Renal pelvis (tissue), 4 donors: Measurements from ENCODE around the gene ATP6V1C2. TPM values are rescaled to one million over a fixed set of nuclear protein-coding genes. Genes with fewer than 3 reads are reported as not detected.
"Not testable (repeated sequence)": the region's sequence is repeated elsewhere in the genome, so short reads cannot be mapped to it uniquely, and the experiment has no call there.

Experiments used
- DNase-seq: peaks from one replicate; pipeline ENCODE4 v3.0.0-alpha.2; 2013
- polyA plus RNA-seq, 3 donors: library from polyadenylated mRNA; unstranded; fragments of 120-200 nt; gene quantifications; one replicate each; pipeline ENCODE4 v1.2.1, GENCODE V29; 2013; ENCODE audit not compliant: insufficient read length in 3 of 3

The ATP6V1C2 gene
- polyA plus RNA-seq, 3 donors: 4.6 to 10.7 (median 6.7) TPM

DNA sequence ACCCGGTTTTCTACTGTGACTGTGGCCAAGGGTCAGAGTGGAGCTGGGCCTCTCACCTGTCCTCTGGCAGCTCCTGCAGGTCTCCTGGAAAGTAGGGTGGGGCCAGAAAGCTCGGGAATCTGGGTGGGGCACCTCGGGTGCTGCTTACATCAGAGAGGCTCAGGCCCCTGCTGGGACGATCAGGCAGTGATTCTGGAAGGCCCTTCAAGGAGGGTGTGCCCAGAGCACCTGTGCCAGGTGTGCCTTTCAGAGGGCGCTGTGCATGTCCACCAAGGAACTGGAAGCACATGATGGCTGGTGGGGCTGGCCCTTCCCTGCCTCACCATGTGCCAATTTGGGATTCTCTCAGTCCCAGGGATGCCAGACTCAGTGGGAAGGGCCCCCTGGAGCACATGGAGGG is 44.0 kb downstream of the ATP6V1C2 start:
- no peak for DNase-seq

DNA sequence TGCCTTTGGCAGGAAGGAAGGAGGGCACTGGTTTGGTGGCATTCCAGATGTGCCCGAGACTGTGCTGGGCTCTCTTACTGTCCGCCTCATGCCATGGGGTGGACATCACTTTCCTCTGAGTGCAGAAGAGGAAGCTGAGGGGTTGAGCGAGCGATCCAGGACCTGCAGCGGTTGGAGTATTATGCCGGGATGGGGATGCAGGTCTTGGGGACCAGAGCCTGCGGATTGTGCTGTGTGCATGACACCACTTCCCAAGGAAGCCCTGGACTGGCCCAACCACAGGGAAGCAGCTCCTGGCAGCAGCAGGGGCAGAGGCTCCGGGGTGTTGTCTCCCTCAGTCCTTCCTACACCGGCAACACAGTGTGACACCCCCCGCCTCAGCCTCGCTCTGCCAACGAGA is 44.5 kb downstream of the ATP6V1C2 start:
- no peak for DNase-seq

DNA sequence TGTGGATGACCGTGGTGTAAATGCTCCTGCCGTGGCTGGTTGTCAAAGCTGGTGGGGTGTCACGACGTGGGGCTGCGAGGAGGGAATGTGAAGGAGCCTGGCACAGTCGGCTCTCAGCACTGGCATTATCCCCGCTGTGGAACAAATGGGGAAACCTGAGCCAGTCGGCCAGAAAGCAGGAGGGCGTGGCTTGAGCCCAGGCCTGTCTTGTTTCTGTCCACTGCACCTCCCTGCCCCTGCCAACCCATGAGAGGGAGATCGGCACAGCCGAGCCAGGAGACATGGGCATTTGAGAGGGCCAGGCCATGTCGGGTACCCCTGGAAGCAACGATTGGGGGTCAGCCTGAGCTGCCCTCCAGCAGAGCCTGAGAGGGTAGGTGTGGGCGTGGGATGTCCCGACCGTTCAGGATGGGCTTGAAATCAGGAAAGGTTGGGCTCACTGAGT is 46.7 kb downstream of the ATP6V1C2 start:
- DNase-seq: no peak

DNA sequence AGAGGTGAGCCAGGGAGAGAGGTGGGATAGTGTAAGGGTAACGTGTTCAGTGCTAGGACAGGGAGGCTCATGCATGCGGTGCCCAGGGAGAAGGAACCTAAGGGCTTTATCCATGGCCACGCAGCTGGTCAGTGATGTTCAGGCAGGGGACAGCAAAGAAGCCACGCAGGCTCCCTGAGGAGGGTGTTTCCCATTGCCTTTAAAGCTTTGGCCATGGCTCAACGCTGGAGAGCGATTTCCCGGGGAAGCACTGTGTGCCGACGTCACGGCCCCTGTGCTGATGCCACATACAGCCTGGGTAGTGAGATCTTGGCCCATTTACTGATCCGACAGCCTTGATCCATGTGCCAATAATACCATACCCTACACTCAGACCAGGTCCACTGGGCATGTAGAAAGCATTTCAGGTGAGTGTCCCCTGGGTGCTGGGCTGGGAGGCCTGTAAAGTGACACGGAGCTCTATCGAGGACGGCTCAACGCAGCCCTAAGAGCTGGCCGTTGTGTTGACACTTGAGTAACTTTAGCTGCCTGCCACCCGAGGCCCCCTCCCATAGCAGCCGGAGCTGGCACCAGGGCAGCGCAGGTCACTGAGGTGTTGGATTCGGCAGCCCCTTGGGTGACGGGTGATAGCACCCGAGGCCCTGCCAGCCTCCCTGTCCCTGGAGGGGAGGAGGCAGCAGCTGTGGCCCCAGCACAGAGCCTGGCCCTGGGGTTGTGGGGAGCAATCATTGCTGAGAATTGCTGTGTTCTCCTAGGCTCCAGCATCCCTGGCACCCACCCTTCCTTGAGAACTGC is 49.7 kb downstream of the ATP6V1C2 start:
- DNase-seq: no peak

DNA sequence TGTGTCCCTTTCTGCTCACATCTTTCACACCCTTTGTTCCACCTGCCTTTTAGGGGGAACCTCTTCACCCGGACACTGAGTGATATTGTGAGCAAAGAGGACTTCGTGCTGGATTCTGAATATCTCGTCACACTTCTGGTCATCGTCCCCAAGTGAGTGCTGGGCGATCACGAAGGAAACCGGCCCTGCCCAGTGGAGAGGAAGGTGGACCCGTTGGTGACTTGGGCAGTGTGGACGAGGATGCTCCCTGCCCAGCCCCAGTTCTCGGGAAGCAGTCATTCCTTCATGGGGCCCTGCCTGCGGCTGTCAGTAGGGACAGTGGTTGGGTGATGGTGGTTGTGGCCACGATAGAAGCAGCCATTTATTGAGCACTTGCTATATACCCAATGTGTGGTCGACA is 50.4 kb downstream of the ATP6V1C2 start:
- DNase-seq: no peak

DNA sequence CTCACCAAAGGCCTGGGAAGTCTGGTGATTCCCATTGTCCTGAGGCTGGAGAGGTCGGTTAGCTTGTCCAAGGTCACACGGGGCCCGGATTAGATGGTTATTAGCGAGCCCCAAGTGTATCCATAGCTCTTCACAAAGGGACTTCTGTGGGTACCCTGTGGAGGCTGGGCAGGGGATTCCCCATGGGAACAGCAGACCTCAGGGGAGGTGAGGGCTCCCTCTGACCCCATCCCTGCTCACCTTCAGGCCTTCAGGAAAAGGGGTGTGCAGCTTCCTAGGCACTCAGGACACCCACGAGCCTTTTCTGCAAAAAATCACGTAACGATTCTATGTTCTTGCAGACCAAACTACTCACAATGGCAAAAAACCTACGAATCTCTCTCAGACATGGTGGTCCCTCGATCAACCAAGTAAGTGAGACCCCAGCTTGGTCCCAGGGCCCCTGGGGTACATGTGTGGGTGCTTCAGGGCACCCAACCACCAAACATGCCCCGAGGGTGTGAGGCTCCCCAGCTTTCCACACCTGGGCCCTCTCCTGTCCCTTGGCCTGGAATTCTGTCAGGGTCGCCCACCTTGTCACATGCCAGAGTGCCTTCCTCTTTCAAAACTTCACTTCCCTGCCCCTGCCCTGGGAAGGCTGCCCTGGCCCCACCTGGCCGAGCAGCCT is 50.9 kb downstream of the ATP6V1C2 start:
- no peak for DNase-seq

DNA sequence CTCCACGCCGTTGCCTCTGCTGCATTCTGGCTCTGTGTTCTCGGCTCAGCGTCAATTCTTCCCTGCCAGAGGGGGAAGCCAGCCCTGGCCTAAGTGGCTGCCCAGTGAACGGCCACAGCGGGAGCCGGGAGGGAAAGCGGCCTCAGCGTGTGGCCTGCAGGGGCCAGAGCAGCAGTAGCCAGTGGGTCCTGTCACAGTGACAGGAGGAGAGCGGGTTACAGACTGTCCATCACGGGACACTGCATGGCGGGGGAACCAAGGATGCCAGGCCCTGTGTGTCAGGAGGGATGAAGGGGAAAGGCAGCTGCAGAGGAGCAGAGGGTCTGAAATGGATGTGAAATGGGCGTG is 51.4 kb downstream of the ATP6V1C2 start:
- no peak for DNase-seq

DNA sequence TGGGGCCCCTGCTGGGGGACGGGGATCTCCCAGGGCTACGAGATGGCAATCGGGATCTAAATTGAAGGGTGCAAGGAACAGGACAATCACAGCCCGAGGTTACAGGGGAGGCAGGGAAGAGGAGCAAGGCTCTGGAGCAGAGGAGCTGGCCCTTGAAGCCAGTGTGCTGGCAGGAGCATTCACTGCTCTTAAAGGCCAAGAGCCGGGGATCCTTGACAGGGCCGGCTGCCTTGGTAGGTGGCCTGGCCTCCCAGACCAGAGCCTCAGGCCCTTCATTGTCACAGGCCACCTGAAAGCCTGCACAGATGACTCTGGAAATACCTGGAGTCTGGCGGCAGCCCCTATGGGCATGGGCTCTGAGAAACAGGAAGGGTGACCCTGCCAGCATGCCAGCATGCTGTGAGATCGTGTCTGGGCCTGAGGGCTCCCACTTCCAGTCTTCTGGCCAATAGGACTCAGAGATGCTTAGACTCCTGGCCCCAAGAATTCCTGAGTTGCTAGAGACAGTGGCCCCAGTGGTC is 52.5 kb downstream of the ATP6V1C2 start:
- no peak for DNase-seq

DNA sequence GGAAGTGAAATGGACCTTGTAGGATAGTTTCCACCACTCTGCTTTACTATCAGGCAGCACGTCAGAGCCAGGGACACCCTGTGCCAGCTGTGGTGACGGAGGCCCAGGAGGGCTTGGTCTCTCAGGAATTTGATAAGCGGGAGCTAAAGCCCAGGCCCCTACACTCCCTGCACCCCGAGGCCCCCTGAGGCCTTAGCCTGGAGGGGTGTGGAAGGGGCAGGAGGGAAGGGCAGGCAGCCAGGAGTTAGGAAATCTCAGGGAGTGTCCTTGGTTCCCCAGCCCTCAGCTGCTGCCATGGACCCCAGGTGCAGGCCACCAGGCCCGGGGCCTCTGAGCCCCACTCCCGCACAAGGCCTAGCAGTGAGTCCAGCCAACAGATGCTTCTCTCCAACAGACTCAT is 53.0 kb downstream of the ATP6V1C2 start:
- DNase-seq: no peak

DNA sequence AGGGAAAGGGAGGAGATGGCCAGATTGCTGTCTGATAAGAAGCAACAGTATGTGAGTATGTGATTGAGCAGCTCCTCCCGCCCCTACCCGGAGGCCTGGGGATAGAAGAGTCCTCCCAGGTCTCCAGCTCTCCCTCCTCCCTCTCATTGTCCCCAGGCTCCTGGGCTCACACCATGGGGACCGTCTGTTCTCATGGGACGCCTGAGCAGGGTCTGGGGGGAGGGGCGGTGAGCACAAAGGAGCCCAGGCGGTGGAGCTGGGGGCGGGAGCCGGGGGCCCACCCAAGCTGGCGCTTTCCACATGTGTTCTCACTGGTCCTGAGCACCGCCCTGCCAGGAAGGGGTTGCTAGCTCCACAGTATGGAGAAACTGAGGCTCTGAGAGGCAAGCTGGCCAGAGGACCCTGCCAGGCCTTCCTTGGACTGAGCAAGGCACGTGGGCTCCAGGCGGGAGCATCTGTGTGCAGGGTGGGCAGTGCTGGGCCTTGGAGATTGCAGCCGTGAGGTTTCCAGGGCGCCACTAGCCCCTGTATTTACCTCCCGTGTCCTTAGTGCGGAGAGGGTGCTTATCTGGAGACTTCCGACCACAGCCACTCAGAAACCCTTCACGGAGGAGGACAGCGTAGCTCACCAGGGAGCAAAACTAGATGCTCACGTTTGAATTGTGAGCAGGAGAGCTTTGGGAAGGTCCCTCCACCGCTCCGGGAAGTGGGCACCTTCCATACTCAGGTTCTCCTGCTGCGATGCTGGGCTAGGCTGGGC is 53.8 kb downstream of the ATP6V1C2 start:
- DNase-seq: no peak

DNA sequence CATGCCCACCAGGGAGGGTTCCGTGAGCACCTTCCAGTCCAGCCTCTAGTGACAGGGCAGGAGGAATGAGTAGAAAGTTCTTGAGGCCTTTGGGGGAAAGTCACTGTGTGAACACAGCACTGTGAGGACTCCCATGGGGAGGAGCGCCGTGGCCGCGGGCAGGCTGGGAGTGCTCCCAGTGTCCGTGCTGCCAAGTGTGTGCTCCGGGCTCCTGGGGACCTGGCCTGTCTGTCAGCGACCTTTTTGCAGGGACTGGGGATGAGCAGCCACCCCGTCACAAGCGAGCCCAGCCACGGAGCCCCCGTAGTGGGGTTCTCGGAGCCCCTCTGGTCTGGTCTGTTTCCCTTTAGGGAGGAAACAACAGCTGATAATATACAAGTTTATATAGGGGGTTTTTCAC is 54.4 kb downstream of the ATP6V1C2 start:
- no peak for DNase-seq

DNA sequence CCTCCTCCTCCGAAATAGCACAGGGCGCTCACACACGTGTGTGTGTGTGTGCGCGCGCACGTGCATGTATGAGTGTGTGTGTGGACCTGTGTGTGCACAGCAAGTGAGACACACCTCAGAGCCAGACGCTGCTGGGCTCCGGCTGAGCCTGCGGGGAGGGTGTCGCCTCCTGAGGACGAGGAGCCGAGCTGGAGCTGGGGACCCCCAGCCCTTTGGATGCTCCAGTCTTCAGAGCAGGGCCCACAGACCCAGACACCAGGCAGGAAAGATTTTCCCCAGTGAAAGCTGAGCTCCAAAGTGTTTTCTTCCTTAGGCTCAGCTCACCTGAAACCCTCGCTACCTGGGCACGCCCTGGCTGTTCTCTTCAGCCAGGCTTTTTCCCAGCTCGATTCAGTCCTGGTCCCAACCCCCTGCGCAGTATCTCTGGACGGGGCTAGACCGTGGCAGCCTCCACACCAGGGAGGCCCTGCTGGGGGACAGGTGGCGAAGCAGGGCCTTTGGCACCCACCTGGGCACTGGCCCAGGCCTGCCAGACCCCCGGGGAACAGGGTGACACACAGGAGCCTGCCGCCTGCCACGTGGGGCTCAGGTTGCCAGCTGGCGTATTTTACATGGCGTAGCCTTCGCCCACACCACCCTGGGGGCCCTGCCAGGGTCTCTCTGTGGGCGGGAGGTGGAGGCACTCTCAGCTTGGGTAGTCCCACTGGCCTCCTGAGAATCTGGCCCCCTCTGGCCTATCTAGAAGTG is 55.0 kb downstream of the ATP6V1C2 start:
- DNase-seq: no peak

DNA sequence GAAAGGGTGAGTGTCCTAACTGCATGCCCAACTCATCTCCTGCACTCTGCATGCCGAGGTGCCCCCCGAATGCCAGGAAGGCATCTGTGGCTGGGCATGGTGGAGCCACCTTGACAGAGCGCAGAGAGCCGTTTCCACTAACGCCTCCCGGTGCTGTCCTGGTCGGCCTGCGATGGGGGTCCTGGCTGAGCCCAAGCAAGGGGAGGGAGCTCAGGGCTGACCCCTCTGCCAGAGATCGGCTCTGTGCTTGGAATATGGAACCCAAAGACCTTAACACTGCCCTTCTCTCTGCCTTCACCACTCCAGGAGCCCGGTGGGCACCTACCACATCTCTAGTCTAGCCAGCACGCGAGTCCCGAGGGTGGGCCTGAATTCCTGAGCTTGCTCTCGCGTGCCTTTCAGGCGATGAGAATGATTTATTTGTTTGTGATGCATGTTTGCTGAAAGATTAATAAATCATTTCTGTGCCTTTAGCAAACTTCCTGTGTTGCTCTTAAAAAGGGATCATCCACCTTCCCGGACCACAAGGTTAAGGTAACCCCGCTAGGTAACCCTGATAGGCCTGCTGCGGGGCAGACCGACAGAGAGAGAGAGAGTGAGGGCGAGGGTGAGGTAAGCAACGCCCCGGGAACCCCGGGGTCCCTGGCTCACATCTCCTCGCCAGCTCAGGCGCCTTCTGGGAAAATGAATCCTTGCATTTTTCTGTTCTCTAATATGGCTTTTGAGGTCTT is 55.8 kb downstream of the ATP6V1C2 start:
- DNase-seq: no peak

DNA sequence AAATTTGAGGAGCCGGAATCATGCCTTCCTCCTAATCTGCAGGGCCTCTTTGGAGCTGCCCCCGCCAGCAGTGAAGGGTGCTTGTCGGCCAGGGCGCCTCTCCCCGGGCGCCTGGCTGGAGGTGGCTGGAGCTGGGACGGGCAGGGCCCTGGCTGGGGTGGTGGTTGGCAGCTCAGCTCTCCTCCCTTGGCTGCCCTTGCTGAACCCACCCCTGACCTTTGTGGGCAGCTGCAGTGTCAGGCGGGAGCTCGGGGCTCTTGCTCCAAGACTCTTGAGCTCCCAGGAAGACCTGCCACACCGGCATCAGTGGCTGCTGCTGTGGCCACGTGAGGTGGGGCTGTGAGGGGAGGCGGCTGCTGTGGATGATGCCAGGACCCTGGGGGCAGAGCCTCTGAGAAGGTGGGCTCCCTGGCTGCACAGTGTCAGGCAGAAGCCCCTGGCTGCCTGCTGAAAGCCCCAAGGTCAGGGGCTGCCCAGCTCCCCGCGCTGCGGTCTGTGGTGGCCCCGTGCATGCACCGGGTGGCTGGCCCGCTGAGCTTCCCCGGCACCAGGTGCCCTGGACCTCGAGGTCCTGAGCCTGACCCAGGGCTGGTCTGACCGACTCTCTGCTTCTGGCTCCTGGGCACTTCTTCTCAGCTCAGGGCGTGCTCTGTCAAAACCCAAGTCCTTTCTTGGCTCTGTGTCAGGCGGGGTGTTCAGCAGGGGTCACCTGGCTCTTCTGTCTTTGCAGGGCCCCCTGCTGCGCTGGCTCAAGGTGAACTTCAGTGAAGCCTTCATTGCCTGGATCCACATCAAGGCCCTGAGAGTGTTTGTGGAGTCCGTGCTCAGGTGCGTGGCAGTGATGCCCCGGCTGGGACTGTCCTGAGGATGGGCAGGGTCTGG is 56.7 kb downstream of the ATP6V1C2 start:
- DNase-seq: no peak

DNA sequence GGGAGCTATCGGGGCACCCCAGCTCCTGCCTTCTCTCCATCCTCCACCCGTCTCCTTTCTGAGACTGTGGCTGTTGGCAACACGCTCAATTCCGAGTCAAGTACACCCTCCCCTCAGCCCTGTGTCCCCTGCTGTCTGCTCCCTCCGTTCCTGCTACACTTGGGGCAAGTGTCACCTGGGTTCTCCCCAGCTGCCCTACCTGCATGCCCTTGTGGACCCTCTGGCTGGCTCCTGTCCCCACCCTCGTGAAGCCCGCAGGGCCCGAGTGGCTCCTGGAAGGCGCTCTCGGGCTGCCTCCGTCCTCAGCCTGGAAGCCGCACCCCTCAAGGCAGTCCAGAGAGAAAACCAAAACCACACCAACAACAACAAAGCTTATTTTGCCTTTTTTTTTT is 57.3 kb downstream of the ATP6V1C2 start:
- DNase-seq: no peak

DNA sequence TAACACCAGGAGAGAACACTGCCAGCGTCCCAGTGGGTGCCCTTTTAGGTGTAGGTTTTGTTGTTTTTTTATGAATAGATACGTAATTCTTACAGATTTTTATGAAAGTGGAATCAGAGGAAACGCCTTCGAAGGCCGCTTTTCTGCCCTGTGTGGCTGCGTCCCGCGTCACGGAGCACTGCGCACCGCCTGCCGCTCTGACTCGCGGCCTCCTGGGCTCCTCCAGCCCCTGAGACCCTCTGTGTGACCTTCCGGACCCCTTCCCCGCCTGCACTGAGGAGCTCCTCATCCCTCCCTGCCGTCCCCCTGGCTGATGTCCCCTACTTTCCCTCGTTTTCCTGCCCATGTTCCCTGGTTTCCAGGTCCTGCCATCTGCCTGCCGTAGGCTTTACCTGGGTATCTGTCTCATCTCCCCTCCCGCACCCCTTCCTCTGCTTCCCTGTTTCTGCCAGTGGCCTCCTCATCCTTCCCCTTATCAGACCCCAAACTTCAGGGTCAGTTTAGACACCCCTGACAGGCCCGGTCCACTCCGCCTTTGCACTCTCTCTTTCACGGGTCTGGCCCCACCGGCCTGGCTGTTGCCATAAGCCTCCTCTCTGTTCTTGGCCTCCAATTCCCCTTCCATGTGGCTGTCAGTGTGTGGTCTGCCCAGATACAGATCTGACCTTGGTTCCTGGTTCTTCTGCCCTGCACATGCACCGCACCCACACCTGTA is 58.5 kb downstream of the ATP6V1C2 start:
- DNase-seq: no peak

DNA sequence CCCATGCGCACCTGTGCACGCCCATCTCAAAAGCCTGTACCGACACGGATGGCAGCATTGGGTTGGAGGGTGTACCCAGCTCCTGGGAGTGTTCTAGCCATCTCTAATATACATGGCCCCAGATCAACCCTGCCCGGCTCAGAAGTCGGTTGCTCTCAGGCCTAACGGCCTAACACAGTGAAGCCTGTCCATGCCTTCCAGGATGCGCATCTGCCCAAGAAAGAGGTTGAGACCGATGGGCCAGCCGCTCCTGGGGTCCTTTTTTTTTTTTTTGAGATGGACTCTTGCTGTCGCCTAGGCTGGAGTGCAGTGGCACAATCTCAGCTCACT is 59.0 kb downstream of the ATP6V1C2 start:
- no peak for DNase-seq

DNA sequence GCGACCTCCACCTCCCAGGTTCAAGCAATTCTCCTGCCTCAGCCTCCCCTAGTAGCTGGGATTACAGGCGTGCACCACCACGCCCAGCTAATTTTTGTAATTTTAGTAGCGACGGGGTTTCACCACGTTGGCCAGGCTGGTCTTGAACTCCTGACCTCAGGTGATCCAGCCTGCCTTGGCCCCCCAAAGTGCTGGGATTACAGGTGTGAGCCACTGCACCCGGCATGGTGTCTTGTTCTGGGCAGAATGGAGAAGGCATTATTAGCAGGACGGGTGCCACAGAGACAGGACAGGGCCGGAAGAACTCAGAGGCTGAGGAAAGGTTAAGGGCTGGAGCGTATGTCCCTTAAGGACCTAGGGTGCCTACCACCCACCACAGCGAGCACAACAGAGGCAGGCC is 59.4 kb downstream of the ATP6V1C2 start:
- not testable (repeated sequence) for DNase-seq

DNA sequence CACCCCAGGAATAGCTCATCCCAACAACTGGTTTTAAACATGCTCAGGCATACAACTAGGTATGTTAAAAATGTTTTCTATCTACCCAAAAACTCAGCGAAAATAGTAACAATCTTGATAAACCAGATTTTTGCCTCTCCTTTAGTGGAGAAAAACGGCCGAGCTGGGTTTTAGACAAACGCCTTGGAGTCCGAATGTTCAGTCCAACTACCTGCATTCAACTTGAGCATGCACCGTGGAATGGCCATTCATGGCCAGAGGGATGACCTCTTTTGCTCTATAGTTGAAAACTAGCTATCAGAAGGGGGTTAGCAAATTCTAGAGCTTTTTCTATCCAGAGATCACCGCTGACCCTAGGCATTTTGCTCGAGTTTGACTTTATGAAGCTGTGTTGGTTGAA is 60.3 kb downstream of the ATP6V1C2 start:
- no peak for DNase-seq

DNA sequence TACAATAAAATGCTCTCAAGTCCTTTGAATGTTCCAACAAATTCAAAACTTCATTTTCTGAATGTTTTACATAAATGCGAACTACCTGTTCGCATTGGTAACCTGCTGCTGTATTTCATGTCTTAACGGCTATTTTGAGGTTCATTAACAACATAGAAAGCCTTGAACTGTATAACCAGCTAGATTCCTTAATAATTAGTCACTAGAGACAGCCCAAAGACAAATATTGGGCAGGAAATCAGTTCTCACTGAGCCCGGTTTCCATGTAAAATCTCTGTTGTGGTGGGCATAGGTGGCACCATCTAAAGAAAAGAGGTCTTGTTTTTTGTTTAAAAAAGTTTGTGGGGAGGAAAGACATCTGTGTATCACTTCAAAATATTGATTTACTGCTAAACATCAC is 62.0 kb downstream of the ATP6V1C2 start:
- DNase-seq: no peak
